Keratinocyte (primary cell): Measurements from ENCODE around the gene PLEKHF1. TPM values are rescaled to one million over a fixed set of nuclear protein-coding genes. Genes with fewer than 3 reads are reported as not detected.

ENCODE experiments used
- DNase-seq: peaks from one replicate; pipeline ENCODE4 v3.0.0-alpha.2; 2011; ENCODE audit warnings: low read depth, missing footprints, low spot score
- FAIRE-seq: peaks from 2 replicates; lab custom pipeline; 2011; peaks lifted over from hg19 to GRCh38; lab: Jason Lieb, UNC
- H2AFZ ChIP-seq: 2 replicates; pipeline ENCODE4 v1.6.0; 2012; ENCODE audit warnings: low read length, control low read depth, inconsistent platforms; ENCODE audit not compliant: control insufficient read depth
- H3K27ac ChIP-seq: 2 replicates; pipeline ENCODE4 v1.5.1; 2011; ENCODE audit warnings: low read length; ENCODE audit not compliant: control insufficient read depth, insufficient read depth
- H3K27me3 ChIP-seq: 3 replicates; pipeline ENCODE4 v1.6.0; 2011; ENCODE audit warnings: low read length; ENCODE audit not compliant: control insufficient read depth, insufficient read depth; ENCODE audit errors: extremely low read depth
- H3K36me3 ChIP-seq, 2 experiments: 2 replicates in 1 of 2; 3 replicates in 1 of 2; pipeline ENCODE4 v1.5.1; 2011; ENCODE audit warnings: low read length in 2 of 2, mild to moderate bottlenecking in 1 of 2; ENCODE audit not compliant: control insufficient read depth in 2 of 2, insufficient read depth in 2 of 2; ENCODE audit errors: extremely low read depth in 1 of 2
- H3K4me1 ChIP-seq: 3 replicates; pipeline ENCODE4 v1.5.1; 2011; ENCODE audit warnings: low read length; ENCODE audit not compliant: control insufficient read depth, insufficient read depth; ENCODE audit errors: extremely low read depth
- H3K4me2 ChIP-seq: 3 replicates; pipeline ENCODE4 v1.6.0; 2011; ENCODE audit warnings: low read depth, low read length; ENCODE audit not compliant: control insufficient read depth, insufficient read depth; ENCODE audit errors: extremely low read depth
- H3K4me3 ChIP-seq, 3 experiments: fragments of 200-600 bp in 1 of 3; sonication (generic) in 1 of 3; 2 replicates in 2 of 3; 3 replicates in 1 of 3; pipeline ENCODE4 v1.5.1; 2011 to 2016; ENCODE audit warnings: low read length in 3 of 3, mild to moderate bottlenecking in 3 of 3, control low read depth in 2 of 3, inconsistent platforms in 1 of 3, low read depth in 1 of 3, mixed read lengths in 1 of 3, mixed run types in 1 of 3, moderate library complexity in 1 of 3; ENCODE audit not compliant: control insufficient read depth in 2 of 3, insufficient read depth in 2 of 3; ENCODE audit errors: extremely low read depth in 1 of 3
- H3K79me2 ChIP-seq: 2 replicates; pipeline ENCODE4 v1.6.0; 2012; ENCODE audit warnings: low read length; ENCODE audit not compliant: control insufficient read depth, insufficient read depth
- H3K9ac ChIP-seq: 3 replicates; pipeline ENCODE4 v1.6.0; 2011; ENCODE audit warnings: low read length; ENCODE audit not compliant: control insufficient read depth, insufficient read depth; ENCODE audit errors: extremely low read depth
- H3K9me1 ChIP-seq: 3 replicates; pipeline ENCODE4 v1.6.0; 2011; ENCODE audit warnings: low read length; ENCODE audit not compliant: control insufficient read depth, insufficient read depth; ENCODE audit errors: extremely low read depth
- H3K9me3 ChIP-seq: 2 replicates; pipeline ENCODE4 v1.5.1; 2012; ENCODE audit warnings: low read depth, low read length; ENCODE audit not compliant: control insufficient read depth
- H4K20me1 ChIP-seq: 3 replicates; pipeline ENCODE4 v1.6.0; 2011; ENCODE audit warnings: low read length; ENCODE audit not compliant: control insufficient read depth, insufficient read depth; ENCODE audit errors: extremely low read depth
- CTCF ChIP-seq, 3 experiments: IDR thresholded peaks in 1 of 3; conservative IDR thresholded peaks in 1 of 3; optimal IDR thresholded peaks in 1 of 3; 2 replicates in 2 of 3; 3 replicates in 1 of 3; pipeline versions ENCODE3 to v1.5.1; 2011; ENCODE audit warnings: low read length in 3 of 3, mild to moderate bottlenecking in 3 of 3, moderate library complexity in 2 of 3, control low read depth in 1 of 3, inconsistent platforms in 1 of 3; ENCODE audit not compliant: insufficient read depth in 2 of 3; ENCODE audit errors: extremely low read depth in 1 of 3
- EZH2 ChIP-seq: IDR thresholded peaks from one replicate; pipeline ENCODE4 v1.6.1; 2012; ENCODE audit warnings: inconsistent platforms, mild to moderate bottlenecking, low read length, moderate library complexity
- dilution Hi-C: fragments of 300-500 bp; cut with MboI; formaldehyde crosslinking; loops from one replicate; pipeline ENCODE4 v1.7.0; 2020; ENCODE audit warnings: low sequenced_read_pairs; ENCODE audit not compliant: extremely low pct_ligation_motif_present
- polyA plus RNA-seq, 5 experiments: library from polyadenylated mRNA; depleted of rRNA in 3 of 5; stranded (reverse) in 3 of 5; stranded (forward) in 1 of 5; unstranded in 1 of 5; fragments of >200 nt; gene quantifications; 1 replicate in 1 of 5; 2 replicates in 3 of 5; 3 replicates in 1 of 5; pipeline versions ENCODE4 v1.2.1 to v1.2.3, GENCODE V29; 2011 to 2012; ENCODE audit warnings: missing spikeins in 2 of 5, low read depth in 1 of 5, low replicate concordance in 1 of 5

The PLEKHF1 gene
- polyA plus RNA-seq, 1 donor (not counting 4 experiments of a cell fraction or from before 2014, with no cell fraction given): 9.4 TPM

DNA sequence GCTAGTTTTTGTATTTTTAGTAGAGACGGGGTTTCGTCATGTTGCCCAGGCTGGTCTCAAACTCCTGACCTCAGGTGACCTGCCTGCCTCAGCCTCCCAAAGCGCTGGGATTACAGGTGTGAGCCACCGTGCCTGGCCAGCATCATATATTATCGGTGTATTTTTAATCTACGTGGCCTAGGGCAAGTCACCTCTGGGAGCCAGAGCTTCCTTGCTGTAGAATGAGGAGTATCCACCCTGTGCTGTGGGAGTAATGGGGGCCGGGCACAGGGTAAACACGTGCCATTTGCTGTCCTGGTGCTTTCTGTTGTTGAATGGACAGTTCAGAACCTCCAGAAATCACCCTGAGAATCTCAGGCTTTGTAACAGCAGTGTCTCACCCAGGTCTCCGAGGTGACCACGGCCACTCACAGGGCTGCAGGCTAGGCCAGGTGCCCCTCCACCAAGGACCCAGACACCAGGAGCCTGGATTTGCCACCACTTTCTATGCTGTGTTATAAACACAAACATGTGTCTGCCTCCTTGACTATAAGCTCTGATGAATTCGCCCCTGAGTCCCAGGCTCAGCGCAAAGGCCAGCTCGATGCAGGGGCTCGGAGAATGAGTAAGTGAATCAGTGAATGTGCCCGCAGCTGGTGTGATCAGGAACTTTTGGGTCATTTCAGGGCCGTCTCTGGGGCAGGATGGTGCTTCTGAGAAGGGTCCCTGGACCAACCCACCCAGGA is 36.4 kb upstream of the PLEKHF1 start:
- Histone ChIP-seq H3K4me2 (no peak overlapping the region), H4K20me1 (no peaks in the 10 kb centered on the region), H3K9me1 (no peaks in the 10 kb centered on the region), H3K36me3 (no peaks in the 10 kb centered on the region), H3K27me3 (no peaks in the 10 kb centered on the region), H3K9me3 (no peaks in the 10 kb centered on the region), H3K4me1 (peaks cover 4% of the 10 kb centered on the region), H3K9ac (no peak overlapping the region), H3K4me3 (no peak overlapping the region), H3K79me2 (no peaks in the 10 kb centered on the region), H2AFZ (no peak overlapping the region), H3K27ac (no peak overlapping the region)
- TF ChIP-seq CTCF (optimal IDR thresholded peaks at IDR 0.05 in 1 of 3, IDR thresholded peaks at IDR 0.05 in 1 of 3, conservative IDR thresholded peaks at IDR 0.05 in 1 of 3; ENCODE audit: extremely low read depth in 1 of 3, insufficient read depth in 2 of 3, low read length in 3 of 3) (no peak), EZH2 (no peak)
- DNase-seq (no peak), FAIRE-seq (no peak)
- dilution Hi-C loops: no loop called here

DNA sequence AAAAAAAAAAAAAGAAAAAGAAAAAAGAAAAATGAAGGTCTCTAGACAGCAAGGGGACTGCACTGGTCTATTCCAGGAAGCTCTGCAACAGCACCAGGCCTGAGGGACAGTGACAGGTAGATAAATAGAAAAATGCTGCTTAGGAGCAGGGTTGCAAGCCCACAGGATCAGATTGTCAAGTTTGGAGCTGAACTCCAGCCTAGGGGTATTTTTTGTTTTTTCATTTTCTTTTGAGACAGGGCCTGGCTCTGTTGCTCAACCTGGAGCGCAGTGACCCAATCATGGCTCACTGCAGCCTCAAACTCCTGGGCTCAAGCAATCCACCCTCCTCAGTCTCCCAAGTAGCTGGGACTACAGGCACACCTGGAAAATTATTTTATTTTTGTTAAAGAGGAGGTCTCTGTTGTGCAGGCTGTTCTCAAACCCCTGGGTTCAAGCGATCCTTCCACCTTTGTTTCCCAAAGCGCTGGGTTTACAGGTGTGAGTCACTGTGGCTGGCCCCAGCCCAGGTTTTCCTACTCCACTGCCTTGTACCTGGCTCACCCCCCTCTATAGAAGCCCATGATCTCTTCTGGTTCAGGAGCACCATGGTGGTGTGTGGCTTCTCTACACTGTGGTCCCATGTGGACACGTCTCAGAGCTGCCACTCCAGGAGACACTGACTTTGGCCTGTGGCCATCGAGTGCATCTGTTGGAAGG is 35.3 kb upstream of the PLEKHF1 start:
- Histone ChIP-seq H2AFZ (no peak overlapping the region), H3K4me1 (peaks cover 2% of the 10 kb centered on the region), H4K20me1 (no peaks in the 10 kb centered on the region), H3K4me3 (no peak overlapping the region), H3K9me1 (no peaks in the 10 kb centered on the region), H3K9me3 (no peaks in the 10 kb centered on the region), H3K4me2 (no peak overlapping the region), H3K79me2 (no peaks in the 10 kb centered on the region), H3K36me3 (no peaks in the 10 kb centered on the region), H3K27ac (no peak overlapping the region), H3K27me3 (no peaks in the 10 kb centered on the region), H3K9ac (no peak overlapping the region)
- FAIRE-seq: no peak
- TF ChIP-seq CTCF (optimal IDR thresholded peaks at IDR 0.05 in 1 of 3, IDR thresholded peaks at IDR 0.05 in 1 of 3, conservative IDR thresholded peaks at IDR 0.05 in 1 of 3; ENCODE audit: extremely low read depth in 1 of 3, insufficient read depth in 2 of 3, low read length in 3 of 3) (no peak), EZH2 (no peak)
- dilution Hi-C loops: no loop called here
- DNase-seq: no peak
